Gastrocnemius medialis (tissue), 4 donors: ENCODE data around the gene DPM1. TPM values are rescaled to one million over a fixed set of nuclear protein-coding genes. Genes with fewer than 3 reads are reported as not detected.

ENCODE experiments used
- ATAC-seq, 2 donors: fragments of 150-250 bp; one replicate each; pipeline ENCODE4 v1.9.1; 2016
- DNase-seq, 2 donors: peaks; one replicate each; pipeline ENCODE4 v3.0.0-alpha.2; 2019
- H3K27ac ChIP-seq, 4 donors: fragments of 200-600 bp; sonication (generic); 1 replicate in 1 of 4; 2 replicates in 3 of 4; pipeline ENCODE4 v1.5.1; 2016 to 2018; ENCODE audit warnings: mild to moderate bottlenecking in 2 of 4, moderate library complexity in 1 of 4
- H3K27me3 ChIP-seq, 3 donors: fragments of 200-600 bp; sonication (generic) in 2 of 3; 1 replicate in 1 of 3; 2 replicates in 2 of 3; pipeline versions ENCODE4 v1.5.1 to v1.6.0; 2016 to 2019; ENCODE audit warnings: mild to moderate bottlenecking in 1 of 3, moderate library complexity in 1 of 3
- H3K36me3 ChIP-seq, 2 donors: fragments of 200-600 bp; sonication (generic) in 1 of 2; one replicate each; pipeline ENCODE4 v1.5.1; 2017 to 2018
- H3K4me1 ChIP-seq, 2 donors: fragments of 200-600 bp; sonication (generic) in 1 of 2; one replicate each; pipeline ENCODE4 v1.5.1; 2016 to 2017; ENCODE audit warnings: mild to moderate bottlenecking in 2 of 2
- H3K4me3 ChIP-seq, 4 donors: fragments of 200-600 bp; sonication (generic) in 3 of 4; 1 replicate in 1 of 4; 2 replicates in 3 of 4; pipeline ENCODE4 v1.5.1; 2016 to 2019; ENCODE audit warnings: mild to moderate bottlenecking in 2 of 4
- H3K9me3 ChIP-seq, 3 donors: fragments of 200-600 bp; sonication (generic) in 2 of 3; 1 replicate in 1 of 3; 2 replicates in 2 of 3; pipeline ENCODE4 v1.5.1; 2016 to 2019
- CTCF ChIP-seq, 5 experiments: fragments of 450-650 bp in 3 of 5; fragments of 200-600 bp in 2 of 5; sonication (generic) in 2 of 5; IDR thresholded peaks in 4 of 5; conservative IDR thresholded peaks in 1 of 5; 1 replicate in 4 of 5; 2 replicates in 1 of 5; pipeline ENCODE4 v1.5.1; 2016 to 2019; ENCODE audit warnings: antibody characterized with exemption in 5 of 5, mild to moderate bottlenecking in 3 of 5, moderate library complexity in 3 of 5
- POLR2A ChIP-seq, 2 donors: fragments of 450-650 bp; IDR thresholded peaks; one replicate each; pipeline ENCODE4 v1.6.1; 2017; ENCODE audit warnings: antibody characterized with exemption in 2 of 2, mild to moderate bottlenecking in 2 of 2, moderate library complexity in 2 of 2
- in situ Hi-C, 4 donors: fragments of 200-750 bp; cut with MboI; loops; one replicate each; pipeline versions ENCODE4 v1.15.0 to v1.8.0; 2017; ENCODE audit warnings: low sequenced_read_pairs in 4 of 4
- intact Hi-C: fragments of 100-400 bp; cut with DNase I; formaldehyde crosslinking; loops from one replicate; pipeline ENCODE4 v1.15.1; 2023; ENCODE audit warnings: low total_unique reads
- total RNA-seq, 4 donors: library from RNA; depleted of rRNA; stranded (reverse); fragments of >200 nt; gene quantifications; one replicate each; pipeline versions ENCODE4 v1.1.0 to v1.2.3, GENCODE V29; 2016

Gene DPM1
- total RNA-seq, 4 donors from 2014 or later, result 55.5 to 120 (median 73.7) TPM

- no peak for ATAC-seq
- H3K4me3 ChIP-seq, result no peak overlapping the region
- no peaks in the 10 kb centered on the region for H3K4me1 ChIP-seq
- no peak for DNase-seq
- no peak for TF ChIP-seq CTCF (IDR thresholded peaks at IDR 0.05 in 4 of 5, conservative IDR thresholded peaks at IDR 0.05 in 1 of 5)
- TF ChIP-seq POLR2A (IDR thresholded peaks at IDR 0.05), result no peak
- no peaks in the 10 kb centered on the region for H3K9me3 ChIP-seq
- intact Hi-C loops, result no loop called here
- no peak overlapping the region for H3K27ac ChIP-seq
- H3K36me3 ChIP-seq, result no peaks in the 10 kb centered on the region
- no peaks in the 10 kb centered on the region for H3K27me3 ChIP-seq
- in situ Hi-C loops, result no loop called here
Observed at GRCh38 chr20:50968289-50968688, 10.0 kb upstream of the DPM1 start.

GRCh38 chr20:50967586-50967985 is 9.3 kb upstream of the DPM1 start:
- Histone ChIP-seq H3K4me3 (no peak overlapping the region), H3K36me3 (no peaks in the 10 kb centered on the region), H3K27ac (no peak overlapping the region), H3K4me1 (no peaks in the 10 kb centered on the region), H3K27me3 (no peaks in the 10 kb centered on the region), H3K9me3 (no peaks in the 10 kb centered on the region)
- DNase-seq, result no peak
- TF ChIP-seq CTCF (IDR thresholded peaks at IDR 0.05 in 4 of 5, conservative IDR thresholded peaks at IDR 0.05 in 1 of 5) (no peak), POLR2A (IDR thresholded peaks at IDR 0.05) (no peak)
- ATAC-seq, result no peak
- in situ Hi-C loops, result no loop called here
- intact Hi-C loops, result no loop called here

DNA sequence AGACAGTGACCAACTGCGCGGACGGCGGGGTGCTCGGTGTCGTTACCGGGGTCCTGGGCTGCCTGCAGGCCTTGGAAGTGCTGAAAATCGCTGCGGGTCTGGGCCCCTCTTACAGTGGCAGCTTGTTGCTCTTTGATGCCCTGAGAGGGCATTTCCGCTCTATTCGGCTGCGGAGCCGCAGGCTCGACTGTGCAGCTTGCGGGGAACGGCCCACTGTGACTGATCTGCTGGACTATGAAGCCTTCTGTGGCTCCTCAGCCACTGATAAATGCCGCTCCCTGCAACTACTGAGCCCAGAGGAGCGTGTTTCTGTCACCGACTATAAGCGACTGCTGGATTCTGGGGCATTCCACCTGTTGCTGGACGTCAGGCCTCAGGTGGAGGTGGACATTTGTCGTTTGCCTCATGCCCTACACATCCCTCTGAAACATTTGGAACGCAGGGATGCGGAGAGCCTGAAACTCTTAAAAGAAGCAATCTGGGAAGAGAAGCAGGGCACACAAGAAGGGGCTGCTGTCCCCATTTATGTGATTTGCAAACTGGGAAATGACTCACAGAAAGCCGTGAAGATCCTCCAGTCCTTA is 1.3 kb upstream of the DPM1 start:
- Histone ChIP-seq H3K27ac (peak overlapping the region; percentile 88 to 98 (median 92)), H3K9me3 (no peaks in the 10 kb centered on the region), H3K4me1 (peaks cover 46 to 54% of the 10 kb centered on the region in 2 donors), H3K36me3 (peaks cover 0 to 16% of the 10 kb centered on the region in 2 donors), H3K27me3 (no peaks in the 10 kb centered on the region), H3K4me3 (peak overlapping the region; percentile 77 to 99 (median 90))
- intact Hi-C loops, result loop anchor here (1.0 to 5.0 kb wide), 2 partner anchors 42 to 165 kb away; no protein-coding TSS in a partner anchor
- ATAC-seq (no peak), DNase-seq (no peak)
- in situ Hi-C loops, result no loop called here
- no peak for TF ChIP-seq CTCF (IDR thresholded peaks at IDR 0.05 in 4 of 5, conservative IDR thresholded peaks at IDR 0.05 in 1 of 5)
- no peak for TF ChIP-seq POLR2A (IDR thresholded peaks at IDR 0.05)

- peaks cover 0 to 23% of the 10 kb centered on the region in 2 donors for H3K36me3 ChIP-seq
- intact Hi-C loops, result loop anchor here (1.0 to 5.0 kb wide), 3 partner anchors 28 to 165 kb away; partner anchors contain the start of gene ADNP
Observed at GRCh38 chr20:50958615-50959542, 547 bp upstream of the DPM1 start, which contains the start of gene MOCS3. Gene MOCS3, plus strand, starts transcription at chr20:50958818. Its CDS starts 25 bp downstream, at chr20:50958843.

More at GRCh38 chr20:50958615-50959542, 547 bp upstream of the DPM1 start, which contains the start of gene MOCS3:
- DNase-seq (peak; percentile 75 to 86), ATAC-seq (peak; percentile 88 to 92)
- Histone ChIP-seq H3K27ac (peak within 1 kb of the TSS; percentile 88 to 98 (median 92)), H3K4me3 (peak within 1 kb of the TSS; percentile 77 to 99 (median 90)), H3K9me3 (no peaks in the 10 kb centered on the region), H3K27me3 (no peaks in the 10 kb centered on the region), H3K4me1 (peaks cover 46 to 54% of the 10 kb centered on the region in 2 donors)
- no peak for TF ChIP-seq CTCF (IDR thresholded peaks at IDR 0.05 in 4 of 5, conservative IDR thresholded peaks at IDR 0.05 in 1 of 5)
- peak; percentile 26 to 39 for TF ChIP-seq POLR2A (IDR thresholded peaks at IDR 0.05)
- in situ Hi-C loops, result no loop called here
